Panc1 (cell line): ENCODE data around the gene GRN. TPM values are rescaled to one million over a fixed set of nuclear protein-coding genes. Genes with fewer than 3 reads are reported as not detected.
"Not testable (repeated sequence)": the region's sequence is repeated elsewhere in the genome, so short reads cannot be mapped to it uniquely, and the experiment has no call there.

Experiments
- ATAC-seq: fragments of 200-7000 bp; cut with Tn5 transposase; 2 replicates; pipeline ENCODE4 v1.9.1; 2020; ENCODE audit warnings: mild to moderate bottlenecking, moderate library complexity
- BruUV-seq: library from RNA; stranded (reverse); fragments of 400-500 nt; replicated peaks from 2 replicates; lab custom pipeline; 2021; lab: Mats Ljungman, UMichigan
- CTCF ChIA-PET: fragments of 300-600 bp; sonication (Branson Sonifier 250); formaldehyde crosslinking; loops from one replicate; lab custom pipeline; 2022; ENCODE audit warnings: antibody characterized with exemption; lab: Charles Lee
- POLR2A ChIA-PET: fragments of 300-600 bp; sonication (Branson Sonifier 250); formaldehyde crosslinking; loops from one replicate; lab custom pipeline; 2022; ENCODE audit warnings: antibody characterized with exemption; lab: Charles Lee
- DNase-seq: peaks from one replicate; pipeline ENCODE4 v3.0.0-alpha.2; 2010; ENCODE audit warnings: low read depth, low spot score
- H3K27ac ChIP-seq: 2 replicates; pipeline ENCODE4 v1.5.1; 2011; ENCODE audit warnings: mild to moderate bottlenecking, low read length, inconsistent platforms
- H3K27me3 ChIP-seq: fragments of 200-500 bp; sonication (Bioruptor generic); 2 replicates; pipeline ENCODE4 v1.6.0; 2014; ENCODE audit warnings: low read length, inconsistent platforms; ENCODE audit not compliant: control insufficient read depth, insufficient read depth
- H3K36me3 ChIP-seq: fragments of 200-500 bp; sonication (Bioruptor generic); 2 replicates; pipeline ENCODE4 v1.5.1; 2014; ENCODE audit warnings: inconsistent platforms, mild to moderate bottlenecking, low read length, moderate library complexity; ENCODE audit not compliant: control insufficient read depth, insufficient read depth
- H3K4me1 ChIP-seq: 2 replicates; pipeline ENCODE4 v1.5.1; 2011; ENCODE audit warnings: inconsistent platforms, mild to moderate bottlenecking, low read length, moderate library complexity; ENCODE audit not compliant: control insufficient read depth, insufficient read depth
- H3K4me3 ChIP-seq, 2 experiments: 2 replicates each; pipeline ENCODE4 v1.5.1; 2011 to 2012; ENCODE audit warnings: low read depth in 2 of 2, low read length in 2 of 2, mild to moderate bottlenecking in 2 of 2, inconsistent platforms in 1 of 2, moderate library complexity in 1 of 2
- H3K9me3 ChIP-seq: fragments of 200-500 bp; sonication (Bioruptor generic); 2 replicates; pipeline ENCODE4 v1.5.1; 2014; ENCODE audit warnings: low read depth, mild to moderate bottlenecking, inconsistent platforms, low read length, moderate library complexity; ENCODE audit not compliant: control insufficient read depth, insufficient read depth
- POLR2AphosphoS5 ChIP-seq: IDR thresholded peaks from 2 replicates; pipeline ENCODE4 v1.6.1; 2012; ENCODE audit warnings: mild to moderate bottlenecking, low read depth, low read length, moderate library complexity
- SIN3A ChIP-seq: IDR thresholded peaks from 2 replicates; pipeline ENCODE4 v1.6.1; 2012; ENCODE audit warnings: low read depth, mild to moderate bottlenecking, low read length, moderate library complexity, borderline replicate concordance; ENCODE audit not compliant: insufficient read depth
- TCF7L2 ChIP-seq: IDR thresholded peaks from 2 replicates; pipeline ENCODE4 v1.6.1; 2011; ENCODE audit warnings: mild to moderate bottlenecking, low read depth, low read length, inconsistent platforms
- in situ Hi-C: cut with HindIII; loops from 2 replicates; pipeline ENCODE4 v1.10.0; 2016; ENCODE audit warnings: low sequenced_read_pairs, low pct_unique_long_range_greater_than_20kb
- intact Hi-C: fragments of 100-400 bp; cut with micrococcal nuclease; formaldehyde crosslinking; loops from one replicate; pipeline ENCODE4 v1.10.0; 2022; ENCODE audit not compliant: unreplicated experiment
- total RNA-seq: library from RNA; stranded (reverse); gene quantifications from one replicate; pipeline ENCODE4 v1.2.1, GENCODE V29; 2021; ENCODE audit not compliant: unreplicated experiment
- TF ChIP-seq, protein P1 (sequence below), 2 experiments: IDR thresholded peaks; 2 replicates each; pipeline ENCODE4 v1.6.1; 2011 to 2012; ENCODE audit warnings: low read depth in 2 of 2, control low read depth in 1 of 2, low read length in 1 of 2, mild to moderate bottlenecking in 1 of 2, moderate library complexity in 1 of 2; ENCODE audit not compliant: insufficient read depth in 1 of 2
- TF ChIP-seq, protein P2 (sequence below): fragments of 450-650 bp; IDR thresholded peaks from 2 replicates; pipeline ENCODE4 v1.5.1; 2017; ENCODE audit warnings: mild to moderate bottlenecking

The GRN gene
- total RNA-seq, 1 experiment from 2014 or later = 304 TPM

DNA sequence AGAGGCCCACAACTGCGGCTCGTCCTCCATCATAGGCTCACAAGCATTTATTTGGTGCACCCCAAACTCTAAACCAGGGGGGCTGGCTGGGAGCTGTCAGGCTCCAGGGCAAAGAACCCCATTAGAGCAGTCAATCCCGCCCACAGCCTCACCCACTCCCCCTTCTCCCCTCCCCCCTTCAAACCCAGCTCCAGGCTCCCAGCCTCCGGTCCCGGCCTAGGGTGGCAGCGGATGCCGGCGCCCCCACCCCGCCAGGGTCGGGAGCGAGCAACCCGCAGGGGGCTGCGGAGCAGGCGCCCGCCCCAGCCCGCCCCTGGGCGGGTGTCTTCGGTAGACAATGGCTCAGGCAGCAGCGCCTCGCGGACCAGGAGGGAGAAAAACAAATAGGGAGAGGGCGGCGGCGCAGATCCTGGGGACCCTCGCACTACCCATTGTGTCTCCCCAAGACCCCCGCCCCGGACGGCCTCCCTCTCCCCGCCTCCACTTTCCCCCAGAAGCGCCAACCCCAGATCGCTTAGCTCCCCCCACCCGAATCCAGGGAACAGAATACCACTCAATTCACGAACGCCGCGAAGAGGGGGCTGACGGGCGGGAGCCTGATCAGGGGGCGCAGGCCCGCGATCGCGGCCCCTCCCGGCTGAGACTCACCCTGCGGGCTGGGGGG lies 18.0 kb downstream of the GRN start:
- Histone ChIP-seq H3K27ac (no peak overlapping the region), H3K4me3 (peak overlapping the region; percentile 58 to 62), H3K36me3 (no peaks in the 10 kb centered on the region), H3K4me1 (peaks cover 6% of the 10 kb centered on the region; the same call in 1 of the 2 replicates), H3K9me3 (no peaks in the 10 kb centered on the region), H3K27me3 (no peaks in the 10 kb centered on the region)
- TF ChIP-seq, protein P1, sequence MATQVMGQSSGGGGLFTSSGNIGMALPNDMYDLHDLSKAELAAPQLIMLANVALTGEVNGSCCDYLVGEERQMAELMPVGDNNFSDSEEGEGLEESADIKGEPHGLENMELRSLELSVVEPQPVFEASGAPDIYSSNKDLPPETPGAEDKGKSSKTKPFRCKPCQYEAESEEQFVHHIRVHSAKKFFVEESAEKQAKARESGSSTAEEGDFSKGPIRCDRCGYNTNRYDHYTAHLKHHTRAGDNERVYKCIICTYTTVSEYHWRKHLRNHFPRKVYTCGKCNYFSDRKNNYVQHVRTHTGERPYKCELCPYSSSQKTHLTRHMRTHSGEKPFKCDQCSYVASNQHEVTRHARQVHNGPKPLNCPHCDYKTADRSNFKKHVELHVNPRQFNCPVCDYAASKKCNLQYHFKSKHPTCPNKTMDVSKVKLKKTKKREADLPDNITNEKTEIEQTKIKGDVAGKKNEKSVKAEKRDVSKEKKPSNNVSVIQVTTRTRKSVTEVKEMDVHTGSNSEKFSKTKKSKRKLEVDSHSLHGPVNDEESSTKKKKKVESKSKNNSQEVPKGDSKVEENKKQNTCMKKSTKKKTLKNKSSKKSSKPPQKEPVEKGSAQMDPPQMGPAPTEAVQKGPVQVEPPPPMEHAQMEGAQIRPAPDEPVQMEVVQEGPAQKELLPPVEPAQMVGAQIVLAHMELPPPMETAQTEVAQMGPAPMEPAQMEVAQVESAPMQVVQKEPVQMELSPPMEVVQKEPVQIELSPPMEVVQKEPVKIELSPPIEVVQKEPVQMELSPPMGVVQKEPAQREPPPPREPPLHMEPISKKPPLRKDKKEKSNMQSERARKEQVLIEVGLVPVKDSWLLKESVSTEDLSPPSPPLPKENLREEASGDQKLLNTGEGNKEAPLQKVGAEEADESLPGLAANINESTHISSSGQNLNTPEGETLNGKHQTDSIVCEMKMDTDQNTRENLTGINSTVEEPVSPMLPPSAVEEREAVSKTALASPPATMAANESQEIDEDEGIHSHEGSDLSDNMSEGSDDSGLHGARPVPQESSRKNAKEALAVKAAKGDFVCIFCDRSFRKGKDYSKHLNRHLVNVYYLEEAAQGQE (IDR thresholded peaks at IDR 0.05; ENCODE audit: insufficient read depth in 1 of 2, low read depth in 2 of 2, low read length in 1 of 2) = no peak
- TF ChIP-seq, protein P2, sequence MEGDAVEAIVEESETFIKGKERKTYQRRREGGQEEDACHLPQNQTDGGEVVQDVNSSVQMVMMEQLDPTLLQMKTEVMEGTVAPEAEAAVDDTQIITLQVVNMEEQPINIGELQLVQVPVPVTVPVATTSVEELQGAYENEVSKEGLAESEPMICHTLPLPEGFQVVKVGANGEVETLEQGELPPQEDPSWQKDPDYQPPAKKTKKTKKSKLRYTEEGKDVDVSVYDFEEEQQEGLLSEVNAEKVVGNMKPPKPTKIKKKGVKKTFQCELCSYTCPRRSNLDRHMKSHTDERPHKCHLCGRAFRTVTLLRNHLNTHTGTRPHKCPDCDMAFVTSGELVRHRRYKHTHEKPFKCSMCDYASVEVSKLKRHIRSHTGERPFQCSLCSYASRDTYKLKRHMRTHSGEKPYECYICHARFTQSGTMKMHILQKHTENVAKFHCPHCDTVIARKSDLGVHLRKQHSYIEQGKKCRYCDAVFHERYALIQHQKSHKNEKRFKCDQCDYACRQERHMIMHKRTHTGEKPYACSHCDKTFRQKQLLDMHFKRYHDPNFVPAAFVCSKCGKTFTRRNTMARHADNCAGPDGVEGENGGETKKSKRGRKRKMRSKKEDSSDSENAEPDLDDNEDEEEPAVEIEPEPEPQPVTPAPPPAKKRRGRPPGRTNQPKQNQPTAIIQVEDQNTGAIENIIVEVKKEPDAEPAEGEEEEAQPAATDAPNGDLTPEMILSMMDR = no peak
- no peak for TF ChIP-seq SIN3A
- no peak for TF ChIP-seq POLR2AphosphoS5
- no peak for TF ChIP-seq TCF7L2
- ATAC-seq (peak; percentile 66), DNase-seq (no peak)
- ChIA-PET POLR2A (interaction anchor here (0.5 kb wide), 1 partner anchor 55 kb away, joined by 11 read pairs; the partner anchor contains the start of gene RUNDC3A), CTCF (interaction anchor here (1.5 kb wide), 1 partner anchor 195 kb away, joined by 4 read pairs; no protein-coding TSS in a partner anchor)
- in situ Hi-C loops (no loop called here), intact Hi-C loops (no loop called here)
- BruUV-seq = no TSS peak

DNA sequence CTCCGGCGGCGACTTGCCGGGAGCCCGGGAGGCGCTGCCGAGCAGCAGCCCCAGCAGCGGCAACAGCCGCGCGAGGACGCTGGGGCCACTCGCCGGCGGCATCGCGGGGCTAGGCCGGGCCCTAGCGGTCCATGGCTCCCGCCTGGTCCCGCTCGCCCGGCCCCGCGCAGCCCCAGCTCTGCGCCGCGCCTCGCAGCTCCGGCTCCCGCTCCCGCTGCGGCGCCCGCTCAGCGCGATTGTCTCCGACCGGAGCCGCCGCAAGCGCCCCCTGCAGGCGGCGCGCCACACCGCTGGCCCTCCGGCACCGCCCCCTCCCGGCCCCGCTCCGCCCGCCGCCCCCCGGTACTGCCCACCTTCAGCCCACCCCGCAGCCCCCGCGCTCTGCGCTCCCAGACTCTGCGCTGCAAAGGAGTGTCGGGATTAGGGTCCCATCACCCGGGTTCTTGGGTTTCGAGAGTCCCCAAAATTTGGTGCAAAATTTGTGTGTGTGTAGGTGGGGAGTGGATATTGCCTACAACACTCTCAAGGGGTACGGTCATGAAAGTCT lies 18.6 kb downstream of the GRN start, which contains the start of gene FAM171A2:
TSS of gene FAM171A2 (minus strand) at position 241 of the 547 bp plus-strand sequence. CDS start at position 102, 139 bp downstream.
- in situ Hi-C loops (no loop called here), intact Hi-C loops (no loop called here)
- H3K9me3 ChIP-seq = no peaks in the 10 kb centered on the region
- ChIA-PET POLR2A (interaction anchor here (0.5 kb wide), 1 partner anchor 55 kb away, joined by 11 read pairs; the partner anchor contains the start of gene RUNDC3A), CTCF (interaction anchor here (1.5 kb wide), 1 partner anchor 195 kb away, joined by 4 read pairs; no protein-coding TSS in a partner anchor)
- TF ChIP-seq POLR2AphosphoS5 (no peak), SIN3A (0 out of 2 replicates have a peak, but pooled peaks have one; percentile 31), TCF7L2 (no peak)
- TF ChIP-seq, protein P1 (IDR thresholded peaks at IDR 0.05; ENCODE audit: insufficient read depth in 1 of 2, low read depth in 2 of 2, low read length in 1 of 2) = no peak
- TF ChIP-seq, protein P2 = peak; percentile 94
- ATAC-seq (peak; percentile 88), DNase-seq (no peak)
- peak within 1 kb of the TSS; percentile 58 to 62 for H3K4me3 ChIP-seq
- H3K4me1 ChIP-seq = peaks cover 6% of the 10 kb centered on the region; the same call in 1 of the 2 replicates
- no peaks in the 10 kb centered on the region for H3K36me3 ChIP-seq
- H3K27me3 ChIP-seq = no peaks in the 10 kb centered on the region
- H3K27ac ChIP-seq = no peak within 1 kb of the TSS
- BruUV-seq = no TSS peak

DNA sequence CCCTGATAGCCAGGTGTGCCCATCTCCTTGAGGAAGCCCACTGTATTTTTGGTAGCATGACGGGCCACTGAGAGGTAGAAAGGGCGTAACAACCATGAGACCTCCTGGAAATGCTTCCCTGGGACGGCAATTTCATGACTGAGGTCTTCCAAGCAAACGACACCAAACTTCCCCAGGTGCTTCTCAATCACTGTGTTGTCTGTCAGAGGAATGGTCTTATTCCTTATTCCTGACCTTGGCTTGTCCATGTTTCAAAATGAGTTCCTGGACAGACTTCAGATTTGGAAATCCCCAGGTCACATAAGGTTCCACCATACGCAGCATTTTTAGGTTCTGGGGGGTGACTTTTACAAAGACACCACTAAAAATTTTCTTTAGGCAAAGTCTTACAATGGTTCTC lies 19.9 kb downstream of the GRN start:
- ATAC-seq, H3K9me3 ChIP-seq, intact Hi-C loops, H3K4me1 ChIP-seq, H3K36me3 ChIP-seq, H3K27me3 ChIP-seq, DNase-seq, H3K27ac ChIP-seq, H3K4me3 ChIP-seq, BruUV-seq, in situ Hi-C loops, CTCF ChIA-PET: not testable (repeated sequence)
- POLR2A ChIA-PET = interaction anchor here (0.6 kb wide), 1 partner anchor 66 kb away, joined by 6 read pairs; no protein-coding TSS in a partner anchor
